Activated CD4-positive, alpha-beta T cell treated with anti-CD3 and anti-CD28 coated beads, Interleukin-2, Interleukin-6, amounts not matched to agents 100 ng/mL and 50 ng/mL, durations not matched to agents 16 hours and 8 hours (primary cell): ENCODE data around the gene MEAK7.

Source experiments
- DNase-seq: peaks from one replicate; pipeline ENCODE4 v3.0.0-alpha.2; 2020

Gene MEAK7

GRCh38 chr16:84464116-84464515 is 40.3 kb downstream of the MEAK7 start:
- DNase-seq: no peak

GRCh38 chr16:84463221-84463620 is 41.2 kb downstream of the MEAK7 start:
- DNase-seq: no peak

GRCh38 chr16:84462296-84463210 is 41.9 kb downstream of the MEAK7 start:
- DNase-seq: no peak

GRCh38 chr16:84461413-84462295 is 42.8 kb downstream of the MEAK7 start:
- no peak for DNase-seq

- no peak for DNase-seq
Measured at GRCh38 chr16:84461029-84461412, 43.4 kb downstream of the MEAK7 start.

GRCh38 chr16:84460406-84461028 is 43.9 kb downstream of the MEAK7 start:
- DNase-seq: no peak

GRCh38 chr16:84459941-84460405 is 44.5 kb downstream of the MEAK7 start:
- DNase-seq: no peak

- DNase-seq: no peak
Measured at GRCh38 chr16:84459533-84459894, 44.9 kb downstream of the MEAK7 start.

GRCh38 chr16:84458606-84459532 is 45.6 kb downstream of the MEAK7 start:
- no peak for DNase-seq

- DNase-seq: no peak
Measured at GRCh38 chr16:84455031-84455430, 49.4 kb downstream of the MEAK7 start.
